Aorta (tissue), 5 donors: Measurements from ENCODE around the gene NALCN. TPM values are rescaled to one million over a fixed set of nuclear protein-coding genes. Genes with fewer than 3 reads are reported as not detected.

Experiments used
- ATAC-seq: fragments of 200-7000 bp; cut with Tn5 transposase; one replicate; pipeline ENCODE4 v1.9.1; 2022; ENCODE audit warnings: moderate library complexity; ENCODE audit not compliant: low FRiP score
- DNase-seq, 2 donors: peaks; one replicate each; pipeline ENCODE4 v3.0.0-alpha.2; 2020
- H3K27ac ChIP-seq, 2 donors: one replicate each; pipeline ENCODE4 v1.5.1; 2013; ENCODE audit warnings: low read length in 2 of 2, mild to moderate bottlenecking in 2 of 2, moderate library complexity in 2 of 2, control low read depth in 1 of 2, inconsistent platforms in 1 of 2, low read depth in 1 of 2
- H3K27me3 ChIP-seq, 2 donors: one replicate each; pipeline ENCODE4 v1.6.1; 2013; ENCODE audit warnings: control low read depth in 1 of 2, low read length in 1 of 2, mild to moderate bottlenecking in 1 of 2, moderate library complexity in 1 of 2; ENCODE audit not compliant: insufficient read depth in 2 of 2, control insufficient read depth in 1 of 2
- H3K36me3 ChIP-seq, 2 donors: one replicate each; pipeline ENCODE4 v1.6.1; 2013; ENCODE audit warnings: control low read depth in 1 of 2, low read length in 1 of 2, mild to moderate bottlenecking in 1 of 2; ENCODE audit not compliant: insufficient read depth in 2 of 2, control insufficient read depth in 1 of 2
- H3K4me1 ChIP-seq, 2 donors: one replicate each; pipeline ENCODE4 v1.6.1; 2013; ENCODE audit warnings: low read length in 2 of 2, control low read depth in 1 of 2, mild to moderate bottlenecking in 1 of 2, moderate library complexity in 1 of 2; ENCODE audit not compliant: insufficient read depth in 2 of 2, control insufficient read depth in 1 of 2
- H3K4me3 ChIP-seq, 2 donors: one replicate each; pipeline ENCODE4 v1.5.1; 2013; ENCODE audit warnings: low read length in 2 of 2, control low read depth in 1 of 2, mild to moderate bottlenecking in 1 of 2
- H3K9me3 ChIP-seq: one replicate; pipeline ENCODE4 v1.6.1; 2013; ENCODE audit warnings: mild to moderate bottlenecking, low read length; ENCODE audit not compliant: control insufficient read depth
- WGBS, 2 donors: extraction: QIAGEN DNeasy Blood & Tissue Kit; methylation state at CpG; one replicate each; pipeline ENCODE4 v1.1.7; 2013; 5-methylcytosine and 5-hydroxymethylcytosine counted together
- intact Hi-C, 2 donors: fragments of 100-400 bp; cut with DNase I; formaldehyde crosslinking; loops; one replicate each; pipeline versions ENCODE4 v1.14.2 to v1.15.0; 2022
- polyA plus RNA-seq, 2 donors: library from polyadenylated mRNA; stranded (reverse); fragments of 200-250 nt; gene quantifications; one replicate each; pipeline ENCODE4 v1.2.3, GENCODE V29; 2013
- total RNA-seq, 2 donors: library from RNA; stranded (reverse); fragmentation: NEBNext Ultra II Directional; extraction: Animal tissue kit (Norgen Biotek cat#: 25700); gene quantifications; one replicate each; pipeline ENCODE4 v1.2.1, GENCODE V29; 2021
- donor health status: healthy with polysubstance abuse.
- donor health status: Bipolar disorder and iron deficiency.
- donor health status: DM: no; HTN: no; CAD: no.
- donor health status: DM: no; HTN: no; CAD: no.
- donor health status: DM: yes; HTN: yes; CAD: no.

Gene NALCN
- total and polyA plus RNA-seq, 4 donors, result 2.4 to 16.2 (median 8.2) TPM

DNA sequence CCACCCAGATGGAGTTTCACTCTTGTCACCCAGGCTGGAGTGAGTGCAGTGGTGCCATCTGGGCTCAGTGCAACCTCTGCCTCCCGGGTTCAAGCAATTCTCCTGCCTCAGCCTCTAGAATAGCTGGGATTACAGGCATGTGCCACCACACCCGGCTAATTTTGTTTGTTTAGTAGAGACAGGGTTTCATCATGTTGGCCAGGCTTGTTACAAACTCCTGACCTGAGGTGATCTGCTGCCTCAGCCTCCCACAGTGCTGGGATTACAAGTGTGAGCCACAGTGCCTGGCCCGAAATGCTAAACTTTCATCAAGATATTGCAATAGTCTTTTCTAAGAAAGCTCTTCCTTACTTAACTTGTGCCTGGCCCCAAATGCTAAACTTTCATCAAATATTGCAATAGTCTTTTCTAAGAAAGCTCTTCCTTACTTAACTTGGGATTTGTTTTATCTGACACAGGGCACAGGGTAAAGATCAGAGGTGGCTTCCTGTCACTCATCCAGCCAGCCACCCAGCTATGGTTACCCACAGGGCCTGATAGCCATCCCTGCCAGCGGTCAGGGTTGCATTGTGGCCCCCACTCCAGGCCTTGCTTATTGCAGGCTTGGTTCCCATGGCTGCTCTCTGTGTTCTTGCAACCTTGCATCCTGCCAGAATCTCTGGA lies 389.4 kb downstream of the NALCN start:
- Histone ChIP-seq H3K9me3 (no peaks in the 10 kb centered on the region), H3K27ac (no peak overlapping the region), H3K36me3 (no peaks in the 10 kb centered on the region), H3K4me3 (no peak overlapping the region), H3K4me1 (no peaks in the 10 kb centered on the region), H3K27me3 (no peaks in the 10 kb centered on the region)
- intact Hi-C loops, result no loop called here
- DNase-seq, result no peak
- no peak for ATAC-seq
- 81% methylated on average over 4 of the region's 4 CpGs for WGBS, 2 donors

GRCh38 chr13:101026328-101026727 lies 390.0 kb downstream of the NALCN start:
- no peaks in the 10 kb centered on the region for H3K9me3 ChIP-seq
- H3K27me3 ChIP-seq, result no peaks in the 10 kb centered on the region
- H3K4me3 ChIP-seq, result no peak overlapping the region
- H3K27ac ChIP-seq, result no peak overlapping the region
- intact Hi-C loops, result no loop called here
- DNase-seq (no peak), ATAC-seq (no peak)
- WGBS, 2 donors, result 72 to 79% methylated on average over 6 of the region's 6 CpGs
- no peaks in the 10 kb centered on the region for H3K36me3 ChIP-seq
- H3K4me1 ChIP-seq, result no peaks in the 10 kb centered on the region

- Histone ChIP-seq H3K4me3 (no peak overlapping the region), H3K36me3 (no peaks in the 10 kb centered on the region), H3K9me3 (no peaks in the 10 kb centered on the region), H3K27ac (no peak overlapping the region), H3K4me1 (no peaks in the 10 kb centered on the region), H3K27me3 (no peaks in the 10 kb centered on the region)
- intact Hi-C loops, result no loop called here
- DNase-seq, result no peak
- ATAC-seq, result no peak
- WGBS, 2 donors, result 54 to 62% methylated on average over 8 of the region's 8 CpGs
Observed at GRCh38 chr13:101025925-101026324, 390.4 kb downstream of the NALCN start.

DNA sequence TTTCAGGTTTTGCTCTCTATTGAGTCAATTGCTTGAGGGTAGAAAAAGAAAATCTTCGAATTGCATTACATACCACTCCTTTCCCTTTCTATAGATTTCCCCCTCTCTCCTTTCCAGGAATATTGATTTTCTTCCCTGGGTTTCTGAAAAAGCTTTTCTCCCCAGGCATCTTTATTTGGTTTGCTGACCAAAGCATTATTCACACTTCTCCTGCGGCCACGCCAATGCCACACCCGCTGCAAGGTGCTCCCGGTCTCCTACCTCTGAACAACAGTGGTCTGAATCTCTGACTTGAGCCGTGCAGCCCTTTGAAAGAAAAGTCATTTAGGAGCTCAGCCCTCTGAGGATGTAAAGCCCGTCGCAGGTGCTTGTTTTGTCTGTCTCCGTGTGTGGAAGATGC lies 390.8 kb downstream of the NALCN start:
- whole genome bisulfite sequencing, 2 donors, result 83 to 87% methylated on average over 9 of the region's 9 CpGs
- intact Hi-C loops, result no loop called here
- Histone ChIP-seq H3K9me3 (no peaks in the 10 kb centered on the region), H3K4me1 (no peaks in the 10 kb centered on the region), H3K36me3 (no peaks in the 10 kb centered on the region), H3K4me3 (no peak overlapping the region), H3K27ac (no peak overlapping the region), H3K27me3 (no peaks in the 10 kb centered on the region)
- no peak for ATAC-seq
- DNase-seq, result no peak

GRCh38 chr13:101019126-101019525 lies 397.2 kb downstream of the NALCN start:
- DNase-seq, result no peak
- H3K27ac ChIP-seq, result no peak overlapping the region
- H3K4me1 ChIP-seq, result no peaks in the 10 kb centered on the region
- no peaks in the 10 kb centered on the region for H3K36me3 ChIP-seq
- H3K4me3 ChIP-seq, result no peak overlapping the region
- peaks cover 0 to 1% of the 10 kb centered on the region in 2 donors for H3K27me3 ChIP-seq
- intact Hi-C loops, result no loop called here
- no peaks in the 10 kb centered on the region for H3K9me3 ChIP-seq
- 94 to 97% methylated on average over 1 of the region's 1 CpG for WGBS, 2 donors
- ATAC-seq, result no peak

- H3K27ac ChIP-seq, result no peak overlapping the region
- H3K27me3 ChIP-seq, result peaks cover 0 to 1% of the 10 kb centered on the region in 2 donors
- H3K9me3 ChIP-seq, result no peaks in the 10 kb centered on the region
- ATAC-seq (no peak), DNase-seq (no peak)
- H3K36me3 ChIP-seq, result no peaks in the 10 kb centered on the region
- H3K4me3 ChIP-seq, result no peak overlapping the region
- intact Hi-C loops, result no loop called here
- no peaks in the 10 kb centered on the region for H3K4me1 ChIP-seq
- WGBS, 2 donors, result 56 to 58% methylated on average over 7 of the region's 7 CpGs
Observed at GRCh38 chr13:101018720-101019119, 397.6 kb downstream of the NALCN start.

DNA sequence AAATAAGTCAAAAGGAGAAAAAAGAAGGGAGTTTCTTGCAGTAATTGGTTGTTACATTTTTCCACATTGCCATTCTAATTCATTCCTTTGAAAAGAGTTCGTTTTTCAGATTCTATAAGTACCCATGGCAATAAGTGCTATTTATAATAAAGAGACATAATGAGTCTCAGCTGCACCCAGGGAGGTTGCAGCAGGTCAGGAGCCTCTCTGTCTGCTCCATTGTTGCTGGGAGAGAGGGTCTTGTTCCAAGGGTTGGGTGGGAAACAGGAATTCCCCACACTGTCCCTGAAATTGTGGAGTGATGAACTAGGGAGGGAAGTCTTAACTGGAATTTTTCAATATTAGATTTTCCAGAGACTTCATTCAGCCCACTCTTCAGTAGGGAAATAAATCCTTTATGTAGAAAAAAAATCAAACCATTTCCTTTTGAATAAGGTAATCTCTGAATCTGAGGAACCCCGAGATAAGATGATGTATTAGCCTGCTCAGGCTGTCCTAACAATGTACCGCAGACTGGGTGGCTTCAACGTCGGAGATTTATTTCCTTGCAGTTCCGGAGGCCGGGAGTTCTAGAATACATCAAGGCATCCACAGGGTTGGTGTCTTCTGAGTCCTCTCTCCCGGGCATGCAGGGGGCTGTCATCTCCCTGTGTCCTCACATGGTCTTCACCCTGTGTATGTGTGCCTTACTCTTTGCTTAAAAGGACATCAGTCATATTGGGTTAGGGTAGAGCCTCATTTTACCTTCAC lies 399.0 kb downstream of the NALCN start:
- WGBS, 2 donors, result 15 to 27% methylated on average over 8 of the region's 8 CpGs
- Histone ChIP-seq H3K9me3 (no peaks in the 10 kb centered on the region), H3K27ac (no peak overlapping the region), H3K36me3 (no peaks in the 10 kb centered on the region), H3K4me1 (no peaks in the 10 kb centered on the region), H3K27me3 (peaks cover 0 to 1% of the 10 kb centered on the region in 2 donors), H3K4me3 (no peak overlapping the region)
- intact Hi-C loops, result no loop called here
- DNase-seq (no peak), ATAC-seq (no peak)

- Histone ChIP-seq H3K36me3 (no peaks in the 10 kb centered on the region), H3K4me3 (no peak overlapping the region), H3K9me3 (no peaks in the 10 kb centered on the region), H3K27me3 (peaks cover 0 to 1% of the 10 kb centered on the region in 2 donors), H3K27ac (no peak overlapping the region), H3K4me1 (no peaks in the 10 kb centered on the region)
- DNase-seq (no peak), ATAC-seq (no peak)
- 88 to 92% methylated on average over 7 of the region's 7 CpGs for WGBS, 2 donors
- intact Hi-C loops, result no loop called here
Observed at GRCh38 chr13:101016475-101016874, 399.8 kb downstream of the NALCN start.

DNA sequence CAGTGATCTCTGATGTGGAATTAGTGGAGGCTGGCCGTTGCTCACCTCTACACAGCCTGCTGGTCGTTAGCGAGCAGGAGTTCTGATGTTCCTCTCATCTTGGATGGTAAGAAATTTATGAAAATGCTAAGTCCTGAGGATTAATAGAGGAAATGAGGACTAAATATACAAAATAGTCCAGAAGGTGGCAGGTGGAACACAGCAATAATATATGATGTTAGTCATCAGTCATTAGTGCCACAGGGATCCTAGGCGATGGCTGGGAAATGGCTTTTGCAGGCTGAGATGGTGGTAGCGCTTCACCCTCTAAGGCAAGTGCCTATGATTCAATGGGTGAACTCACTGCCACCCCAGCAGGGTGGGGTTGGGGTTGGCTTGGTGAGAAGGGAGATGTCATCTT lies 403.1 kb downstream of the NALCN start:
- intact Hi-C loops, result no loop called here
- Histone ChIP-seq H3K9me3 (no peaks in the 10 kb centered on the region), H3K4me3 (no peak overlapping the region), H3K27ac (no peak overlapping the region), H3K36me3 (no peaks in the 10 kb centered on the region), H3K27me3 (peaks cover 0 to 1% of the 10 kb centered on the region in 2 donors), H3K4me1 (no peaks in the 10 kb centered on the region)
- ATAC-seq, result no peak
- no peak for DNase-seq
- WGBS, 2 donors, result 93 to 96% methylated on average over 5 of the region's 5 CpGs
